Measurements from ENCODE around the gene RNF128.

- TF ChIP-seq, protein P1, sequence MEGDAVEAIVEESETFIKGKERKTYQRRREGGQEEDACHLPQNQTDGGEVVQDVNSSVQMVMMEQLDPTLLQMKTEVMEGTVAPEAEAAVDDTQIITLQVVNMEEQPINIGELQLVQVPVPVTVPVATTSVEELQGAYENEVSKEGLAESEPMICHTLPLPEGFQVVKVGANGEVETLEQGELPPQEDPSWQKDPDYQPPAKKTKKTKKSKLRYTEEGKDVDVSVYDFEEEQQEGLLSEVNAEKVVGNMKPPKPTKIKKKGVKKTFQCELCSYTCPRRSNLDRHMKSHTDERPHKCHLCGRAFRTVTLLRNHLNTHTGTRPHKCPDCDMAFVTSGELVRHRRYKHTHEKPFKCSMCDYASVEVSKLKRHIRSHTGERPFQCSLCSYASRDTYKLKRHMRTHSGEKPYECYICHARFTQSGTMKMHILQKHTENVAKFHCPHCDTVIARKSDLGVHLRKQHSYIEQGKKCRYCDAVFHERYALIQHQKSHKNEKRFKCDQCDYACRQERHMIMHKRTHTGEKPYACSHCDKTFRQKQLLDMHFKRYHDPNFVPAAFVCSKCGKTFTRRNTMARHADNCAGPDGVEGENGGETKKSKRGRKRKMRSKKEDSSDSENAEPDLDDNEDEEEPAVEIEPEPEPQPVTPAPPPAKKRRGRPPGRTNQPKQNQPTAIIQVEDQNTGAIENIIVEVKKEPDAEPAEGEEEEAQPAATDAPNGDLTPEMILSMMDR (IDR thresholded peaks at IDR 0.05), result no peak
- no peak for TF ChIP-seq EZH2 (IDR thresholded peaks at IDR 0.05; ENCODE audit: borderline replicate concordance, insufficient read depth, low read depth, low read length, poor library complexity, severe bottlenecking)
Observed at GRCh38 chrX:106710771-106711170, 15.7 kb upstream of the RNF128 start.

Data from B cell (primary cell).